ENCODE measurements around the gene GCDH. TPM values are rescaled to one million over a fixed set of nuclear protein-coding genes. Genes with fewer than 3 reads are reported as not detected.
"Not testable (repeated sequence)": the region's sequence is repeated elsewhere in the genome, so short reads cannot be mapped to it uniquely, and the experiment has no call there.

GCDH gene
- 10 to 100 TPM; 35.4 to 41.7 TPM for total RNA-seq

DNA sequence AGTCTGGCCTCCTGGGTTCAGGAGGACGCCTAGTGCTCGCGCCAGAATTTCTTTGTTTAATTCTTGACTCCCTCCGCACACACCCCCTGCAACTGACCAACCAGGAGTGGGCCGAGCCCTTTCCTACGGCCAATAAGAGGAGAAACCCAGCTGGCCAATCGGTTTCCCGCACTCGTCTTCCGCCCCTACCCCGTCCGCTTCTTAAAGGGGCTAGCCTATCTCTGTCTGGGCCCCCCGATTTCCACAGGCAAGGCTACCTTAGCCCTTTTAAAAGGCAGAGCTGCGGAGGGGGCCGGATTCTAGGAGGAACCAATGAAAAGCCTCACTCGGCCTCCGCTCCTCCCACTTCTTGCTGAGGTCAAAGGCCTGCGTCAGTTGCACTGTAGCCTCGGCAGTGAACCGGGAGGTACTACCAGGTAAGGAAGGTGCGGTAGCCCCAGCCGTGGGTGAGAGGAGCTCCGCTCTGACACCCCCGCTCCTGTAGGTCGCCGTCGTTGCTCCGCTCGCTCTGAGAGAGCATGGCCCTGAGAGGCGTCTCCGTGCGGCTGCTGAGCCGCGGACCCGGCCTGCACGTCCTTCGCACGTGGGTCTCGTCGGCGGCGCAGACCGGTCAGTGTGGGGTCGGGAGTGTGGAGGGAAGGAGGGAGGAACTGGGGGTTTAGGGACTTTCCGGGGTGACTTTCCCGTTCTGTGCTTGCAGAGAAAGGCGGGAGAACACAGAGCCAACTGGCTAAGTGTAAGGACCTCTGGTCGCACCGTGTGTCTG lies at the start of gene GCDH:
Gene GCDH, plus strand, starts transcription at position 374 of the 766 bp plus-strand sequence. Its CDS starts 145 bp downstream, at position 519.
- Mint-ChIP-seq H3K27ac (peak within 1 kb of the TSS; percentile 91), H3K36me3 (ENCODE audit: low read depth) (peaks cover 10% of the 10 kb centered on the region), H3K4me3 (peak within 1 kb of the TSS; percentile 93), H3K4me1 (peaks cover 31% of the 10 kb centered on the region), H3K9me3 (no peaks in the 10 kb centered on the region), H3K27me3 (peaks cover 6% of the 10 kb centered on the region)
- CTCF ChIA-PET, result interaction anchor here (0.6 to 2.4 kb wide), 12 partner anchors 9 to 286 kb away, joined by 3 to 14 read pairs (median 3); partner anchors contain the start of gene DNASE2
- POLR2A ChIA-PET, result interaction anchor here (0.6 kb wide), 2 partner anchors 100 to 690 kb away, joined by 3 read pairs; partner anchors contain the start of gene JUNB
- peak; percentile 99 for DNase-seq

DNA sequence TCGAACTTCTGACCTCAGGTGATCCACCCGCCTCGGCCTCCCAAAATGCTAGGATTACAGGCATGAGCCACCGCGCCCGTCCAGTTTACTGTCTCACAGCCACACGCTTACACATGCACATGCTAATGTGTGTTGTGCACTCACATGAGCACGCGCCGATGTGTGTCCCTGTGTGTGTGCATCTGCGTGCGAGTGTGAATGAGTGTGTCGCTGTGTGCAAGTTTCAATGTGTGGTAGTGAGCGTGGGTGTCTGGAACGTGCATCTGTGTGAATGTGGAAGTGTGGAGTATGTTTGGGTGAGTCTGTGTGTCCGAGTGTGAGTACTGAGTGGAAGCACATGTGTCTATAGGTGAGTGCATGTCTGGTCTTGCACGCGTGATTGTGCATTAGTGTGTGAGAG lies 48.4 kb upstream of the GCDH start:
- ChIA-PET POLR2A (no interaction called here), CTCF (no interaction called here)
- H3K27ac Mint-ChIP-seq, result no peak overlapping the region
- H3K4me3 Mint-ChIP-seq, result no peak overlapping the region
- H3K4me1 Mint-ChIP-seq, result peaks cover 28% of the 10 kb centered on the region
- DNase-seq, result no peak
- H3K9me3 Mint-ChIP-seq, result no peaks in the 10 kb centered on the region
- H3K36me3 Mint-ChIP-seq (ENCODE audit: low read depth), result no peaks in the 10 kb centered on the region
- H3K27me3 Mint-ChIP-seq, result peaks cover 51% of the 10 kb centered on the region

DNA sequence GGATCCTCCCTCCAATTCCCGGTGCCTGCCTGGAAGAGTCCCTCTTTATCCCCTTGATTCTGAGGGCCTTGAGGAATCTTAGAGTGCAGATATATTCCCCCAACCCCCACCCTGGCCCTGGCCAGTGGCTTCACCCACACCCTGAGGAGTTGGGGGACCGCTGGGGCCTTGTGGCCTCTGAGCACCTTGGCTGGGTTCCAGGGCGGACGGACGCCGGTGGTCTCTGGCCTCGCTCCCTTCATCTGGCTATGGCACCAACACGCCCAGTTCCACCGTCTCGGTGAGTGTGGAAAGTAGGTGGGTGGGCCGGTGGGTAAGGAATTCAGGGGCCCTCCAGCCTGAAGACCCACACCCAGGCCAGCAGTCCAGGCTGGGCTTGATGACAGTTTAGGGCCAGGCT lies 47.6 kb upstream of the GCDH start:
- Mint-ChIP-seq H3K4me1 (peaks cover 29% of the 10 kb centered on the region), H3K4me3 (no peak overlapping the region), H3K27me3 (peaks cover 45% of the 10 kb centered on the region), H3K9me3 (no peaks in the 10 kb centered on the region), H3K36me3 (ENCODE audit: low read depth) (no peaks in the 10 kb centered on the region), H3K27ac (no peak overlapping the region)
- DNase-seq, result no peak
- ChIA-PET CTCF (no interaction called here), POLR2A (no interaction called here)

GRCh38 chr19:12843999-12844732 lies 46.8 kb upstream of the GCDH start:
- peaks cover 39% of the 10 kb centered on the region for H3K27me3 Mint-ChIP-seq
- no peak overlapping the region for H3K4me3 Mint-ChIP-seq
- ChIA-PET POLR2A (no interaction called here), CTCF (interaction anchor here (1.0 kb wide), 1 partner anchor 48 kb away, joined by 3 read pairs; no protein-coding TSS in a partner anchor)
- no peak for DNase-seq
- no peaks in the 10 kb centered on the region for H3K9me3 Mint-ChIP-seq
- H3K36me3 Mint-ChIP-seq (ENCODE audit: low read depth), result no peaks in the 10 kb centered on the region
- H3K4me1 Mint-ChIP-seq, result peaks cover 27% of the 10 kb centered on the region
- H3K27ac Mint-ChIP-seq, result no peak overlapping the region

- H3K27ac Mint-ChIP-seq; H3K4me3 Mint-ChIP-seq; H3K9me3 Mint-ChIP-seq; DNase-seq; H3K36me3 Mint-ChIP-seq (ENCODE audit: low read depth); H3K4me1 Mint-ChIP-seq; POLR2A ChIA-PET: not testable (repeated sequence)
- peaks cover 20% of the 10 kb centered on the region for H3K27me3 Mint-ChIP-seq
- CTCF ChIA-PET, result interaction anchor here (0.6 to 3.9 kb wide), 29 partner anchors 8 to 170 kb away, joined by 3 to 41 read pairs (median 5); partner anchors contain the start of genes DNASE2, FBXW9, GCDH and HOOK2
Measured at GRCh38 chr19:12846613-12847012, 44.3 kb upstream of the GCDH start.

DNA sequence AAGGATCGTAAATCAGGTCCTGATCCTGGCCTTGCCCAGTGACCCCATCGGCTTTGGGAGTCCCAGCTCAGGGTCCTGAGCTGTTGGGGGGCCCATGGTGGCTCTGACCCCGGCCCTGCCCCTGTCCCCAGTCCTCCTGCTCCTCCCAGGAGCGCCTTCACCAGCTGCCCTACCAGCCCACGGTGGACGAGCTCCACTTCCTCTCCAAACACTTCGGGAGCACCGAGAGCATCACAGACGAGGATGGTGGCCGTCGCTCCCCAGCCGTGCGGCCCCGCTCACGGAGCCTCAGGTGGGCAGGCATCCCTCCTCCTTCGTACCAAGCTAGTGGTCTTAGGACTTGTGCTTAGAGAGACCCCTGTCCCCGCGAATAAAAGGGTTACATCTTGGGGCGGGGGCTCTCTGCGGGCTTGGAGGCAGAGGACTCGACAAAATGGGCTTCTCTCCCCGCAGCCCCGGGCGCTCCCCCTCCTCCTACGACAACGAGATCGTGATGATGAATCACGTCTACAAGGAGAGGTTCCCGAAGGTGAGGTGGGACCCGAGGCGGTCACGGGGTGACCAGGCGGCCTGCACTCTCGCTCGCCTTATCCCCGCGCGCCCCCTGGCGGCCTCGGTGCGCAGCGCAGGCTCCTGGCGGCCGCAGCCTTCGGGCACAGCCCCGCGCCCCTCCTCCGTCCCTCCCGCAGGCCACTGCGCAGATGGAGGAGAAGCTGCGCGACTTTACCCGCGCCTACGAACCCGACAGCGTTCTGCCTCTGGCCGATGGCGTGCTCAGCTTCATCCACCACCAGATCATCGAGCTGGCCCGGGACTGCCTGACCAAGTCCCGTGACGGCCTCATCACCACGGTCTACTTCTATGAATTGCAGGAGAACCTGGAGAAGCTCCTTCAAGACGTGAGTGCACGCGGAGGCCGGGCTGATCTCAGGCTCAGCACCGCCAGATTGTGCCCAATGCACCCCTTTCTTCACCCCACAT lies 43.5 kb upstream of the GCDH start:
- Mint-ChIP-seq H3K27me3 (peaks cover 15% of the 10 kb centered on the region), H3K36me3 (ENCODE audit: low read depth) (no peaks in the 10 kb centered on the region), H3K4me3 (no peak overlapping the region), H3K4me1 (peaks cover 3% of the 10 kb centered on the region), H3K9me3 (no peaks in the 10 kb centered on the region), H3K27ac (no peak overlapping the region)
- DNase-seq, result peak; percentile 80
- CTCF ChIA-PET, result interaction anchor here (0.6 to 3.9 kb wide), 48 partner anchors 8 to 234 kb away, joined by 3 to 41 read pairs (median 4); partner anchors contain the start of genes DHPS, DNASE2, FBXW9 and GCDH
- POLR2A ChIA-PET, result no interaction called here

DNA sequence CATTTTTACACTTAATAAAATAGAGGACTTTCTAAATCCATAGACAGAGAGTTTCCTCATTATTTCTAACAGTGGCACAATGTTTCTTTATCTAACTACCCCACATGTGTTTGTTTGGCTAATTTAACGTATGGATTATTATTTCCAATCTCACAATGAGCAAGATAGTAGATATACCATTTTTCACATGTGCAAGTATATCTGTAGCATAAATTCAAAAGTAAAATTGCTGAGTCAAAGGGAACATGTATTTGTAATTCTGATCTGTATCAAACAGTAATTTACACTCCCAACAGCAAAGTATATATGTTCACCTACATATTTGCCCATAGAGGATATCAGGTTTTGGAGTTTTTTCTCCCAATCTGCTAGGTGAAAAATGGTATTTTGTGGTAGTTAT lies 34.3 kb upstream of the GCDH start:
- ChIA-PET CTCF (interaction anchor here (0.7 kb wide), 1 partner anchor 959 kb away, joined by 3 read pairs; no protein-coding TSS in a partner anchor), POLR2A (no interaction called here)
- H3K36me3 Mint-ChIP-seq (ENCODE audit: low read depth), result no peaks in the 10 kb centered on the region
- H3K27ac Mint-ChIP-seq, result no peak overlapping the region
- no peak overlapping the region for H3K4me3 Mint-ChIP-seq
- H3K27me3 Mint-ChIP-seq, result peaks cover 10% of the 10 kb centered on the region
- DNase-seq, result no peak
- H3K9me3 Mint-ChIP-seq, result no peaks in the 10 kb centered on the region
- H3K4me1 Mint-ChIP-seq, result no peaks in the 10 kb centered on the region

DNA sequence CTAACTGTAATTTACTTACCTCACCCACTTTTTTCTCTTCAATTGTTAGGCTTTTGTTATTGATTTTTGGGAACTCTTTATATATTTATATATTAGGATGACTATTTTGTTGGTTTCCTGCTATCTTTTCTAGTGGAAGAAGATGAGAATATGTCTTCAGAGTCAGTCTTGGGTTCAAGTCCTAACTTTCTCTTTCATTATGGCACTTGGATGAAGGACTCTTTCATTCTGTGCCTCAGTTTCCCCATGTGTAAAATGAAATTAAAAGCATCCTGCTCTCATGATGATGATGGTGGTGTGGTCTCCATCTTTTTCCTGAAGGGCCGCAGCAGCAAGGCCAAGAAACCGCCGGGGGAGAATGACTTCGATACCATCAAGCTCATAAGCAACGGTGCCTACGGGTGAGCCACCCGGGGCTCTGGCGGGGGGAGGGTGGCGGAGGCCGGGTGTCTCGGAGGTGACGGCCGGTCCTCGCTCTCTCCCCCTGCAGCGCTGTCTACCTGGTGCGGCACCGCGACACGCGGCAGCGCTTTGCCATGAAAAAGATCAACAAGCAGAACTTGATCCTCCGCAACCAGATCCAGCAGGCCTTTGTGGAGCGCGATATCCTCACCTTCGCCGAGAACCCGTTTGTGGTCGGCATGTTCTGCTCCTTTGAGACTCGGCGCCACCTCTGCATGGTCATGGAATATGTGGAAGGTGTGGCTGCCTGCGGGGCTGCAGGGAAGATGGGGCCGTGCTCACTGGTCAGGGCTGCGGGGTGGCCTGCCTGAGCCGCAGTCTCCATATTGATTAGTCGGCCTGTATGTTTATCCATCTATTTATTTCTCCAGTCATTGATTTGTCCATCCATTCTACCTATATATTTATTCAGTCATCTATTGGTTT lies 32.7 kb upstream of the GCDH start:
- peaks cover 10% of the 10 kb centered on the region for H3K27me3 Mint-ChIP-seq
- POLR2A ChIA-PET, result no interaction called here
- H3K4me3 Mint-ChIP-seq, result no peak overlapping the region
- no peak for DNase-seq
- no peaks in the 10 kb centered on the region for H3K9me3 Mint-ChIP-seq
- CTCF ChIA-PET, result interaction anchor here (1.1 kb wide), 1 partner anchor 43 kb away, joined by 3 read pairs; no protein-coding TSS in a partner anchor
- no peaks in the 10 kb centered on the region for H3K36me3 Mint-ChIP-seq (ENCODE audit: low read depth)
- no peak overlapping the region for H3K27ac Mint-ChIP-seq
- H3K4me1 Mint-ChIP-seq, result no peaks in the 10 kb centered on the region

DNA sequence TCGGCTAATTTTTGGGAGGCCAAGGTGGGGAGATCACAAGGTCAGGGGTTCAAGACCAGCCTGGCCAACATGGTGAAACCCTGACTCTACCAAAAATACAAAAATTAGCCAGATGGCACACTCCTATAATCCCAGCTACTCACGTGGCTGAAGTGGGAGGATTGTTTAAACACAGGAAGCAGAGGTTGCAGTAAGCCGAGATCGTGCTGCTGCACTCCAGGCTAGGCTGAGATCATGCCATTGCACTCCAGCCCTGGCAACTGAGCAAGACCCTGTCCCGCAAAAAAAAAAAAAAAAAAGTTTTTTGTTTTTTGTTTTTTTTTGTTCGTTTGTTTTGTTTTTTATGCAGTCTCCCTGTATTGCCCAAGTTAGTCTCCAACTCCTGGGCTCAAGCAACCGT lies 31.4 kb upstream of the GCDH start:
- H3K4me1 Mint-ChIP-seq, result no peaks in the 10 kb centered on the region
- H3K9me3 Mint-ChIP-seq, result no peaks in the 10 kb centered on the region
- ChIA-PET CTCF (no interaction called here), POLR2A (no interaction called here)
- no peak for DNase-seq
- H3K27ac Mint-ChIP-seq, result no peak overlapping the region
- H3K27me3 Mint-ChIP-seq, result peaks cover 10% of the 10 kb centered on the region
- no peak overlapping the region for H3K4me3 Mint-ChIP-seq
- no peaks in the 10 kb centered on the region for H3K36me3 Mint-ChIP-seq (ENCODE audit: low read depth)

DNA sequence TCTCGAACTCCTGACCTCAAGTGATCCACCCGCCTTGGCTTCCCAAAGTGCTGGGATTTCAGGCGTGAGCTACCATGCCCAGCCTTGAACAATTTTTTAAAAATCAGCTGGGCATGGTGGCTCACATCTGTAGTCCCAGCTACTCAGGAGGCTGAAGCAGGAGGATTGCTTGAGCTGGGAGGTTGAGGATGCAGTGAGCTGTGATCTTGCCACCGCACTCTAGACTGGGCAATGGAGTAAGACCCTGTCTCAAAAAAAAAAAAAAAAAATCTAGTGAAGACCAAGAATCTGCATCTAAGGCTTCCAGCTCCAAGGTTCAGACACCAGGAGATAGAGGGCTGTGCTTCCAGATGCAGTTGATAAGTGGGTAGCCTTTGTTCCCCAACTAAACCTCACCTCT lies 26.8 kb upstream of the GCDH start:
- no peak overlapping the region for H3K4me3 Mint-ChIP-seq
- H3K36me3 Mint-ChIP-seq (ENCODE audit: low read depth), result no peaks in the 10 kb centered on the region
- DNase-seq, result no peak
- ChIA-PET CTCF (interaction anchor here (0.6 to 2.4 kb wide), 7 partner anchors 9 to 250 kb away, joined by 3 to 10 read pairs (median 5); partner anchors contain the start of gene DNASE2), POLR2A (no interaction called here)
- H3K9me3 Mint-ChIP-seq, result no peaks in the 10 kb centered on the region
- peaks cover 14% of the 10 kb centered on the region for H3K4me1 Mint-ChIP-seq
- H3K27me3 Mint-ChIP-seq, result peaks cover 7% of the 10 kb centered on the region
- H3K27ac Mint-ChIP-seq, result no peak overlapping the region

DNA sequence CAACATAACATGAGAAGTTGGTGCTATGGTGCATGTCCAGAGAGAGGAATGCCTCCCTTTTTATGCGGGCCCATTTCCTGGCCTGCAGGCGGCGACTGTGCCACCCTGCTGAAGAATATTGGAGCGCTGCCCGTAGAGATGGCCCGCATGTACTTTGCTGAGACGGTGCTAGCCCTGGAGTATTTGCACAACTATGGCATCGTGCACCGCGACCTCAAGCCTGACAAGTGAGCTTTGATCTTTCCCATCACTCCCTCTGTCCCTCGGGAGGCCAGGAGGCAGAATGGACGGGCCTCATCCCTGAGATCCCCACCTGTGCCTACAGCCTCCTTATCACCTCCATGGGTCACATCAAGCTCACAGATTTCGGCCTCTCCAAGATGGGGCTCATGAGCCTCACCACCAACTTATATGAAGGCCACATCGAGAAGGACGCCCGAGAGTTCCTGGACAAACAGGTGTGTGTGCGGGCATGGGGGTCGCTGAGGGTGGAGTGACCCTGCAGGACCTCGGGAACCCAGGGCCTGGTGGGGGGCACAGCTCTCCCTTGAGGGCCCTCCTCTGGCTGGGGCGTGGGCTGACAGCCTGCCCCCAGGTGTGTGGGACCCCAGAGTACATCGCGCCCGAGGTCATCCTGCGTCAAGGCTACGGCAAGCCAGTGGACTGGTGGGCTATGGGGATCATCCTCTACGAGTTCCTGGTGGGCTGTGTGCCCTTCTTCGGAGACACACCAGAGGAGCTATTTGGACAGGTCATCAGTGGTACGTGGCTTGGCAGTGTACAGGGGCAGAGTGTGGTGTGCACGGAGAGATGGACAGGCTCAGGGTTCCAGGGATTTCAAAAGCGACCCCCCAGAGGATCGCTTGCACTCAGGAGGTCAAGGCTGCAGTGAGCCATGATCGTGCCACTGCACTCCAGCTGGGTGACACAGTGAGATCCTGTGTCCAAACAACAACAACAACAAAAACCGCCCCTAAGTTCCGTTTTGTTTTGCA lies 25.9 kb upstream of the GCDH start:
- Mint-ChIP-seq H3K36me3 (ENCODE audit: low read depth) (no peaks in the 10 kb centered on the region), H3K27me3 (peaks cover 7% of the 10 kb centered on the region), H3K9me3 (no peaks in the 10 kb centered on the region), H3K4me3 (no peak overlapping the region), H3K27ac (no peak overlapping the region), H3K4me1 (peaks cover 14% of the 10 kb centered on the region)
- no peak for DNase-seq
- ChIA-PET POLR2A (no interaction called here), CTCF (interaction anchor here (0.6 to 2.4 kb wide), 9 partner anchors 8 to 100 kb away, joined by 3 to 10 read pairs (median 4); partner anchors contain the start of gene DNASE2)

Data from activated CD4-positive, alpha-beta T cell treated with anti-CD3 and anti-CD28 coated beads, Interleukin-2, amount 10 ng/mL, durations not matched to agents 7 days and 5 days (primary cell).